NCI-H1092 treated with DMSO at 0.1 percent for 48 hours (cell line): ENCODE results near the gene GNAL.
"Not testable (repeated sequence)": the region's sequence is repeated elsewhere in the genome, so short reads cannot be mapped to it uniquely, and the experiment has no call there.

ENCODE experiments used
- DNase-seq: peaks from one replicate; lab custom pipeline; 2025; lab: John Stamatoyannopoulos, UW

GNAL gene

DNA sequence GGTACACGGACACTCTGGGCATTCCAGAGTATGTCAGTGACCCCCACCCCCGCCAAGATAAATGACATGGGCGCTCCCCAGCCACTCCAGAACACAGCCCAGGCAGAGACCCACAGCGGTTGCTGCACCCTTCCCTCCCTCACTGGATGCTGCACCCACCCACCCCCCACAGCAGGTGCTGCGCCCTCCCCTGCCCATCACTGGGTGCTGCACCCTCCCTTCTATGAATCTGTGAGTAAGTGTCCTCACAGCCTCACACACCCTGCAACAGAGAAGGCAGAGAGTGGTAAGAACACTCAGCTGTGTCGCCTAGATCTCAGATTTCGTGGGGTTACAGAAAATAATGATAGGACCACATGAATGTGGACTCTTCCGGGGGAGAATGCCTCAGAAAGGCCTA, 185.6 kb downstream of the GNAL start:
- DNase-seq, result no peak

DNA sequence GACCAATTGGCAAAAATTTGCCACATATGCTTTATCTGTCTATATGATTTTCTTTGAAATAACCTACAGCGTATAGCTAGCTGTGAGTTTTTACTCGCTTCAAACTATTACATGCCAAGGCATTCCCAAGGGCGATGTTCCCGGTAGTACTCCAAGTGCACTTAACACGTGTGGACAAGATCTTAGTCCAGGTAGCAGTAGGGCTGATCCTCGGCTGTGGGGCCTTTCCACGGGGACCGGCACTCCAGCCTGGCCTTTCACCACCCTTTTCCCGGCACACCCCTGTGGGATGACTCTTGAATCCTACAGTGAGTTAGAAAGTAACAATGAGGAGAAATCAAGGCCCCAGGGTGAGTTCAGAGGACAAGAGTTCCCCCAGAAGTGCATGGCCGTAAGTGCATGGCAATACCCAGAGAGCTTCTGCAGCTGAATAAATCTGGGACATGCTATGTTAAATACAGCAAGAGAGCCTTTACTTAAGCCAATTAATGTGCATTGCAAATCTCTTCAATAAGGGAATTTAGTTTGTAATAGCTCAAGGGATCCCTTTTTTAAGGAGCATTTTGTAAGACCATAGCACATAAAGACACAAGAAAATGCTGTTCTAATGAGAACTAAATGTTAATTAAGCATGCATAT, 188.6 kb downstream of the GNAL start:
- no peak for DNase-seq

DNA sequence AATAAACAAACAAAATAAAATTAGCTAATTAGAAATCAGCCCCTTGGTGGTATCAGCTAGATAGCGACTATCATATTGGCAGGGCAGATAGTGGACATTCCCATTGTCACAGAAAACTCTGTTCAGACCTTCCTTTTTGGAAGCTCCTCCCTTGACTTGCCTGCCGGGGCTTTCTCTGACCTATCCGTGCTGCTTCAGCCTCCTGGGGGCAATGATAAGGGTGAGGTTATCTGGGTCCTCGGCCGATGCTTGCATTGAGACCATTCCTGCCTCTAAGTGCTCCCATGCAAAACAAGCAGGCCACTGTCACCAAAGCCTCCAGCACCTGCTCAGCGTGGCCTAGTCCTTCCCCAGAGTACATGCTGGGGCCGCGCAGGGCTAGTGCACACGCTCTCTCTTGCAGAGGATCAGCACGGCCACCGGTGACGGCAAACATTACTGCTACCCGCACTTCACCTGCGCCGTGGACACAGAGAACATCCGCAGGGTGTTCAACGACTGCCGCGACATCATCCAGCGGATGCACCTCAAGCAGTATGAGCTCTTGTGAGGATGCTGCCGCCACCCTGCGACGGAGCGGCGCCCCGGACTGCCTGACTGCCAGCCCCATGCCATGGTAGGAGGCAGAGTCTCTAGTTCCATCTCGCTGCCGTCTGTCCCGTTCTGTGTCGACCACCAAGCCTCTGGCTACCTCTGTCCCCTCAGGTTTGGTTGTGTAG, 191.7 kb downstream of the GNAL start:
- DNase-seq, result no peak

DNA sequence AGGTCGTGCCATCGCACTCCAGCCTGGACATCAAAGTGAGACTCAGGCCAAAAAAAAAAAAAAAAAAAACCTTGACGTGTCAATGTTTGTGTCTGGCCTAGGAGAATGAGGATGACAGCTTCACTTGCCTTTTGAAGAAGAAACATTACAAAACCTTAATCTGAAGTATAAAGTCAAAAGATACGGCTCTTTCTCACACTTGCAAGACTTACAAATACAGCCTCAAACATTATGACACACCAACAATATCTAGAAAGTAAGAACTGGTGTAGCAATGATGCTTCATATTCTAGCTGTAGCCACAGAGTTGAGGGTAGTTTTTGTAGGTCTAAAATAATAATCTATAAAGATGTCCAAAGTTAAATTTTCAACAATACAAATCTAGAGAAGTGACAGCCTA, 193.6 kb downstream of the GNAL start:
- no peak for DNase-seq

DNA sequence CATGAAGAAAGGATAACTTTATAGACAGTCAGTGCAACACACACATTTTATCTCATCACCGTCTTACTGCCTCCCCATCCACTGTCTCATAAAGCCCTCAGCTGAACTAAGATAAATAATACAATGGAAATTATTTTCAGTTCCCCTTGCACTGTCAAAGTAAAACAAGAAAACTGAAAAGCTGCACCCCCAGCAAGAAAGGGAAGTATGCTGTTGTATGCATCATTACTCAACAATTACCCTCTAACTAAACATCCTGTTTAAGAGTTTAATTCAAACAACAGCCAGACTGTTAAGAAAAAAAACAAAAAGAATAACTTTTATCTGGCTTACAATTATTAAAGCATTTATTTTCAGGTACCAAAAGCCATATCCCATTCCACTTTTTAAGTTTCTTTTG, 194.1 kb downstream of the GNAL start:
- no peak for DNase-seq

DNA sequence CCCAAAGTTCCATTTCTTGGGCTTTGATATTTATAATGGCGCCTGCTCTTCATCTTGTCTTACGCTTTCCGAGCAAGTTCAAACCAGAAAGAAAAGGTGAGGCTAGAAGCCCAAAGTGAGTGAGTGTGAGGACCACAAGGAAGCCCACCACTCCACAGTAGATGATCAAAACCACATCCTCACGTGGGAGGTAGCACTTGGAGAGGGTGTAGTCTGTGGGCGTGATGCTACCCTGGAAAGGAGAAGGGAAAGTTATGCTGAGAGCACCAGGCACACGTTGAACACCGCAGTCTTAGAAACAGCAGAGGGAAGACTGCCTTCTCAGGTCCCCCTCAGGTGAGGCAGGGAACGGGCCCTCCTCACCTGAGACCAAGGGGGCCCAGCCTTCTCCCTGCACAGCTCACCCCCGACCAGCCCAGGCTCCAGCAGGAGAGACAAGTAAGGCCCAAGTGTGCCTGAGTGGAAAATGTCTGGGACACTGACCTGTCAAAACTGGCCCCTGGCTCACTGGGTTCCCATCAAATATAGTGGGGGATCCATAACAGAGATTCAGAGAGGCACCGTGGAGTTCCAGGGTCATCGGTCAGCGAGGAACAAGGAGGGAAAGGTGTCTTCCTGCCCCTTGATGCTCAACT, 195.4 kb downstream of the GNAL start:
- DNase-seq, result no peak

DNA sequence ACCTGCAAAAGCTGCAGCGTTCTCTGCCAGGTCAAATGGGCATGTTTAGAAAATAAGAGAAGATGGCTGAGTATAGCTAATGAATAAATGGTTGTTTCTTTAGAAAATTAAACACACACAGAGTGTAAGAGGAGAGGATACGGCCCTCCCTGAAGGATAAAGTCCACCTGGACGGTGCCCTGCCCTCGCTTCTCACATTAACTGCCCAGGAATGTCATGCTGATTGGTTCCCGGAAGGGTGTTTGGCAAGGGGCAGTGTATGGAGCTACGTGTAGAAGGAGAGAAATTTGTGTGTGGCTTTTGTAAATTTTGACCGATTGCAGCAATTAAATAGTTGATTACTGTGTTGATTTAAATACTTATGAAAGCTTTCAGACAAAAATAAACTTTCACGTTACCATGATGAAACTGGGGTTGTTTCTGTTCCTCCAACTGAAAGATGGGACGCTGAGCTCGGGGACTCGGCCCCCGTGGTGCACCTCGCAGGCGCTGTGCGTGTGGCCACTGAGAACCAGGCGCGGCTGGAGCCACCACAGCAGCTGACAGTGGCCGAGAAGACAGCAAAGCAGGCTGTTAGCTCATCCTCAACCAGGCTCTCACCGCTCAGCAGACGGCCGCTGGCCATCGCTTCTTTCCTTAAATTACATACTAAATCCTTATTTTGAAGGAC, 196.3 kb downstream of the GNAL start:
- no peak for DNase-seq

DNA sequence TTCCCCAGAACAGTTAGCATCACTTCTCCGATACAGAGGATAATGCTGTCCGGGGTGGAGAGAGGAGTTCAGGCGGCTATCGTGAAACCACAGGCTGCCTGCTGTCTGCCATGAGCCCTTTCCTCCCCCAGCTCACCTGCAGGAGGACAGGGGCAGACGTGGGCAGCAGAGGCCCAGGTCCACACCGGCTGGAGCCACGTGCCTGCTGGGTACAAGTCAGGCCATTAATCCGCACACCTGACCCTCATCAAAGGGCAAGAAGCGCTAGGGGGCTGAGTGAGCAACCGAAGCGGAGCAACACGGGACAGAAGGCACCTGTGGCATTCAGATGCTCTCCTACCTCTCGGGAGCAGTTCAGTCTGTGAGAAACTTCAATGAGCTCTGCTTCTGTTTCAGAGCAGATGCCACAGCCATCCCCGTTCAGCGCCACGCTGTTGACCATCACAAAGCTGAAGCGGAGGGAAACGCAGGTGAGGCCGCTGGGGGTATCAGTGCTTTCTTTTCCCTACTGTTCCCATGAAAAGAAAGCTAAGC, 197.6 kb downstream of the GNAL start:
- no peak for DNase-seq

DNA sequence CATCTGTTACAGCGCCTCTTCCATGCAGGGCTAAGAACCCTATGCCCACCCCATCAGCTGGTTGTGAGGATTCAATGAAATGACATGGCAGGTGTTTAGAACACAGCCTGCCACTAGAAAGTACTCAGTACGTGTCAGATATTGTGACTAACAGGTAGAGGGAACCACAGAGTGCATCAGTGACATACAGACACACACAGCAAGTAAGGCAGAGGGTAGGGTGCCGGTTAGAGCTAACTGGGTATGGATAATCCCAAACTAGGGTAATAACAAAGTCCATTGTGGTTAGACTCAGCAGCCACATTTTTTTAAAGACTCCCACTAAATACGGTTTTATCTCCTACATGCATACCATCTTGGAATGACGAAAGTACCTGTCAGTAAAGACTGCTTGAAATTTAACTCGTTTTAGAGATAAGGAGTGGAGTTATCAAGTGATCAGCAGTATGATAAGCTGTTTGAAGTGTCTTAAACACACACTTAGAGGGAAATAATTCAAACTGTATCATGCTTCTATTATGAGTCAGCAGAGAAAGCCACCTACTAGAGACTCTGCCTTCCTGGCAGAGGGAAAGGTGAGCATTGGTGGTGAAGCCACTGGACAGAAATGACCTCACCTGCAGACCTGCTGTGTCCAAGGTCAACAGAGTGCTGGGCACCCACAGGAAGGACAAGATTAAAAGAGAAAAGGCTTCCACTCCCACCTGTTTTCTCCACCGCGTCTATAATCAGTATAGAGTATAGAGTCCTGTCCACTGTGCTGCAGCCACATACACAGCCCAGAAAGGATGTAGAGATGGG, 198.5 kb downstream of the GNAL start:
- no peak for DNase-seq

DNA sequence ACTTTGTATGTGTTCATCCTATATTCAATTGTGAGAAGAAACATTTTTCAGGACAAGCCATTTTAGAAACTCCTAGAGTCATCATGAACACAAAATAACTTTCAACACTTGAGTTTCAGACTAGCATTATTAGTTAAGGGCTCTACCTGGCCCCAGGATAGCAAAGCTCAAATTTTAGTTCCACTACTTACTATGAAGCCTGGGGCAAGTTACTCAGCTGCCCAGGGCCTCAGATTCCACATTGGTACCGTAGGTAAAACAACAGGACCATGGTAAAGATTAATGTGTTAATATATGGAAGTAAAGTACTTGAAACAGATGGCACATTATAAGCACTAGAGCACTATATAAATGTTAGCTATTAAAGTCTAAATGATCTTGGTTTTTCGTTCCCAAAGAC, 199.7 kb downstream of the GNAL start:
- no peak for DNase-seq

DNA sequence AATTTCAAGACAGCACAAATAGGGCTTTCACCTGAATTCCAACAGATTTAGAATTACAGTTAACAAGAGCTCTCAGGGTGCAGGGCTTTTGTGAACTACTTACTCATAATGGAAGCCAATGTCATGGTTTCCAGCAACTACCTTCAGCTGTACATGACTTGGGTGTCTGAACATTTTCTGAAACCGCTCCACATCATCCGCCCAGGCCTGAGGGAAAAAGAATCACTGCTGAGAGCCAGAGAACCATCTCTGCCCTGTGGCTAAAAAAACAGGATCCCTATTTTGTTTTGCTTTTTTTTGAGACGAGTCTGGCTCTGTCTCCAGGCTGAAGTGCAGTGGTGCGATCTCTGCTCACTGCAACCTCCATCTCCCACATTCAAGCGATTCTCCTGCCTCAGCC, 200.2 kb downstream of the GNAL start:
- DNase-seq, result no peak

DNA sequence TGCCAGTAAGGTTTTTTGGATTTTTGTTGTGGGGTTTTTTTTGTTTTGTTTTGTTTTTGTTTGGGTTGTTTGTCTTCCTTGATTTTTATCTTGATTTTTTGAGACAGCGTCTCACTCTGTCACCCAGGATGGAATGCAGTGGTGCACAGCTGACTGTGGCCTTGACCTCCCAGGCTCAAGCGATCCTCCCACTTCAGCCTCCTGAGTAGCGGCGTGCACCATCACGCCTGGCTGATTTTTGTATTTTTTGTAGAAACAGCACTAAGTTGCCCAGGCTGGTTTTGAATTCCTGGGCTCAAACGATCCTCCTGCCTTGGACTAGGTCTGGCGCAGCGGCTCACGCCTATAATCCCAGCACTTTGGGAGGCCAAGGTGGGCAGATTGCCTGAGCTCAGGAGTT, 202.7 kb downstream of the GNAL start:
- DNase-seq, result no peak

DNA sequence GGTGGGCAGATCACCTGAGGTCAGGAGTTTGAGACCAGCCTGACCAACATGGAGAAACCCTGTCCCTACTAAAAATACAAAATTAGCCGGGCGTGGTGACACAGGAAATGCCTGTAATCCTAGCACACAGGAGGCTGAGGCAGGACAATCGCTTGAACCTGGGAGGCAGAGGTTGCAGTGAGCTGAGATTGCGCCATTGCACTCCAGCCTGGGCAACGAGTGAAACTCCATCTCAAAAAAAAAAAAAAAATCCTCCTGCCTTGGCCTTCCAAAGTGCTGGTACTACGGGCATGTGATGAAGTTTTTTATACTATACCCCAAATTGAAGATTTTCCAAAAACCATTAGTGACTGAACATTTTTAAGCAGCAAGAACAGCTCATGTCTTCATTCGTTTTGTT, 203.4 kb downstream of the GNAL start:
- not testable (repeated sequence) for DNase-seq

DNA sequence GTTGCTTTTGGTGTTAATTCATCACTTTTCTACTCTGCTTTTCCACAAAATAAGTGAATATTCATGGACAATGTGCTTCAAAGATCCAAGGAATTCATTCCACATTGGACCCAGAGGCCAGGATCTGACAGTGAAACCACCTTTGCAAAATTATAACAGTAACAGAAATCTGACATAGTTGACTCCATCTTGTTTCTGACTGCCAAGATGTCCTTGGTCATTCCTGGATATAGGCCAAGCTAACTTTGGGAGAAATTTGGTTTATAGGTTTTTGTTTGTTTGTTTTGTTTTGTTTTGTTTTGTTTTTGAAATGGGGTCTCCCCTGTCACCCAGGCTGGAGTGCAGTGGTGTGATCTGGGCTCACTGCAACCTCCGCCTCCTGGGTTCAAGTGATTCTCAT, 208.7 kb downstream of the GNAL start:
- DNase-seq, result no peak

DNA sequence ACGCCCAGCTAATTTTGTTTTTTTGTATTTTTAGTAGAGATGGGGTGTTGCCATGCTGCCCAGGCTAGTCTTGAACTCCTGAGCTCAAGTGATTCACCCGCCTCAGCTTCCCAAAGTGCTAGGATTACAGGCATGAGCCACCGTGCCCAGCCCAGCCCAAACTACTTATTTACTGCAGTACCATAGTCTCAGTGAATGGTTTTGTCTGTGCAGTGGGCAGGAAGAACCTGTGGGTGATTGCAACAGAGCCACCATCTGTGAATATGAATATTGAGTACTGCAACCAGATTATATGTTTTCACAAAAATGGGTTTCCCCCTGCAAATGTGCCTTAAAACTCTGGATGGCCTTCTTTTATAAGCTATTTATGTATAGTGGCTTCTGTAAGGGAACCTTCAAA, 210.0 kb downstream of the GNAL start:
- DNase-seq, result no peak

DNA sequence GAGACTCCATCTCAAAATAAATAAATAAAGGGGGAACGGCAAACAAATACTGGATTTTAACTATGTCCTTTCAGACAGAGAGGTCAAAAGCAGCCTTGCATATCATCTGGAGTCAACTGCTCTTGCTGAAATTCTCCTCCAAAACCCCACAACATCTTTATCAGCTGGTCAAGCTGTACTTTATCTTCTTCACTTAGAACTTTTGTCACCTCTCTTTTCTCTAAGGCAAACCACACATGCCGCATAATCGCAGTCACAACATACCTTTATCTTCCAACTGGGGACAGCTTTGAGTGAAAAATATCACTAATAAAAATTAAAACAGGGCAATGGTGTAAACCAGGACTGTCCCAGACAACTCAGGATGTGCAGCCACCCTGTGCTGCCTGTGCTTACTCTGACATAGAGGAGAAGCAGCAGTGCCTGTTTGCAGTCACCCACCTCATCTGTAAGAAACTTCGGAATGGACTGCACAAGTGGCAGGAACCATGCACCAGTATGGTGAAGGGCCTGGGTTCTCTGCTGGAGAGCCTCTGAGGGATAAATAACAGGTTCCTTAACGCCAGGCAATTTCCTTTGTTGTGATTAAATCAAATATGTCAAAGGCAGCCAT, 212.9 kb downstream of the GNAL start:
- no peak for DNase-seq

DNA sequence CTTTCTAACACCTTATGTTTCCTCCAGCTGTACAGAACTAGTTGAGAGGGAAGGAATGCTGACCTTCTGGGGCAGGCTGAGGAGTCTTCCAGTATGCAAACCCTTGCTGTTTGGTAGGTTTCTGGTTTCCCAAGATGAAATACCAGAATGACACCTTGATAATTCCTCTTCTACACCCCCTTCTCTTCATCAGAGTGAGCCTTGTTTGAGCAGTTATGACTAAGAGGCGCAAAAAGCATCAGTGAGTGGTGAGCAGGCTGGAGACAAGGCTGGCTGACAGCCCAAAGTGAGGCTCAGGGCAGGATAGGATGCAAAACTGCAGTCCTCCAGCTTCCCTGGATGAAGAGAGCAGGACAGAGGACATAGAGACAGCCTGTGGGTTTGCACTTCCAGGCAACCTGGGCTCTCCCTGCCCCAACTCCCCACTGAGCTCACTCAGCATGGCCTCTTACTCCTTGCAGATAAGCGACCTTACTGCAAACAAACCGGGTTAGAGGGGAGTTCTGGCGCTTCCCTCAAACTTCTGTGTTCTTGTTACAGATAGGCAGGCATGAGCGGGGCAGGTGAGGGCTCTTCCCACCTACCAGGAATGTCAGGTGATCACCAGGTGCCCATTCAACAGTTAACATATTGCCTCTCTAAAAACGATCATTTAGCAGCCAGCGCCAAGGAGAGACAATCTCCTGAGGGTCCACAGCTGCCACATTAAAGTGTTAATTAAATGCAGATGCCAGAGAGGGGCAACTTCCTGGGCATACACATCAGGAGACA, 213.6 kb downstream of the GNAL start:
- DNase-seq, result no peak

DNA sequence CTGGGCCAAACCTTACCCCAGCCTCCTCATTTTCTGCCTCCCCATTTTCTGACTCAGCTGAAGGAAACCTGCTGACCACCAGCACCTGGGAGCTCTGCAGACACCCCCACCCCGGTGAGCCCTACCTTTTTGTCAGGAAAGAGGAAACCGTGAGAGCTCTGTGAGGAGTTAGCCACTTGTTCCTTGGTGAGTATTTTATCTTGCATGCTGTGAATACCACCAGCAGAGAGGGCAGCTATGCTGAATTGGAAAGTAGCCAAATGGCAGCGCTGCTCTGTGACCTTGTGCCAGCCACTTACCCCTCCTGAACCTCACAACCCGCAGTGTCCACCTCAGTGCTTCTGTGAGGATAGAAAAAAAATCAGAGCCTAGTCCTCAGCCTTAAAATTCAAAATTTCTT, 216.5 kb downstream of the GNAL start:
- no peak for DNase-seq

DNA sequence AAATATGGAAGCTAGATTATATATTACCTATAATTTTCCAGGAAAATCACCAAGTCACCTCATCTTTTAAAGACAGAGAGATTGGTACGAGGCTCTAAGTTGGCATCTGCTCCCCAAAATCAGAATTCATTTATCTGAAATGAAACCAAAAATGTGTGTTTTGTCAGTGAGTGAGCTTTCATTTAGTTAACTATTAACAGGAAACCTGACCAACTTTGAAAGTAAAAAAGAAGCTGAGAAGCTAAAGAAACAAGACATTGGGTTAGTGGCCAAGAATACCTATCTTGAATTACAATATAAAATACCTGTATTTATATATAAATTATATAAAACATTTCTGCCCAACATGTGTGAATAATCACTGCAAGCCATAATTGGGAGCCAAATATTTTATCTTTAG, 217.1 kb downstream of the GNAL start:
- no peak for DNase-seq
